Stimulated activated naive CD8-positive, alpha-beta T cell treated with anti-CD3 and anti-CD28 coated beads, Interleukin-15, Interleukin-2, amounts not matched to agents 100 U/mL and 50 U/mL, for 24 hours (primary cell): ENCODE results near the gene BLOC1S3.

Experiments used
- ATAC-seq: fragments of 150-1000 bp; cut with Tn5 transposase; one replicate; pipeline ENCODE4 v1.10.0; 2021
- DNase-seq: peaks from one replicate; pipeline ENCODE4 v3.0.0; 2021

BLOC1S3 gene

DNA sequence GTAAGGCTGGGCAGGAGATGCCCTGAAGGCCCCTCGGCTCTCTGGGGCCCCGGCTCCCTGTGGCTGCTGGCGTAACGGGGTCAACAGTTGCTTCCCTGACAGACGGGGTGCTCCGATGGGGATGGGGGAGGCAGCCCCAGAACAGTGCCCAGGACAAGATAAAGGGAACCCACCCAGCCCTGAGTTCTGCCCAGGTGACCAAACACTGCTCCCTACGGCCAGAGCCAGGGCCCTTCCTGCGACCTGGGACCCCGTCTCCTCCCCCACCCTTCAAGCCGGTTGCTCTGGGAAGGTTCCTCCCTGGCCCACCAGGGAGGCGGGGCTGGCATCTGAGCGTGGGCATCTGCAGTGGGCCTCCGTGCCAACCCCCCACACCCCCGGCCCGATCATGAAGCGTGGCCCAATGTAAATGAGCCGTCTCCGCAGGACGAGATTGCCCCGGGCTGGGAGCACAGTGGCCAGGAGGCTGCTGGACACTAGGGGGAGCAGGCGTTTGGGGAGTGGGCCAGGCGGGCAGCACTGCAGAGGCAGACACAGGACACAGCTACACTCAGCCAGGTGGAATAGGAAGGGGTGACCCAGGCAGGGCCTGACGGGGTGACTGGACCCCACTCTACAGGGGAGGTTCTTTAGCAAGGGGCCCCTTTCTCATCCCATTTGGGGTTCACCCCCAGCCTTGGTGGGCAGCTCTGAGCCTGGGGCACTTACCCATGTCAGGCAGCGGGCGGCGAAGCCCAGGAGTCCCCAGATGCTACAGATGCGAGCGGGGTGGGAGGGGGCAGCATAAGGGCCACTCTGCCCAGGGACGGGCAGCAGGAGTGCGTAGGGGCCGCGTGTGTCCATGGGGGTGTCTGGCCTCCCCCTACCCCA is 16.6 kb upstream of the BLOC1S3 start:
- ATAC-seq (no peak), DNase-seq (no peak)

DNA sequence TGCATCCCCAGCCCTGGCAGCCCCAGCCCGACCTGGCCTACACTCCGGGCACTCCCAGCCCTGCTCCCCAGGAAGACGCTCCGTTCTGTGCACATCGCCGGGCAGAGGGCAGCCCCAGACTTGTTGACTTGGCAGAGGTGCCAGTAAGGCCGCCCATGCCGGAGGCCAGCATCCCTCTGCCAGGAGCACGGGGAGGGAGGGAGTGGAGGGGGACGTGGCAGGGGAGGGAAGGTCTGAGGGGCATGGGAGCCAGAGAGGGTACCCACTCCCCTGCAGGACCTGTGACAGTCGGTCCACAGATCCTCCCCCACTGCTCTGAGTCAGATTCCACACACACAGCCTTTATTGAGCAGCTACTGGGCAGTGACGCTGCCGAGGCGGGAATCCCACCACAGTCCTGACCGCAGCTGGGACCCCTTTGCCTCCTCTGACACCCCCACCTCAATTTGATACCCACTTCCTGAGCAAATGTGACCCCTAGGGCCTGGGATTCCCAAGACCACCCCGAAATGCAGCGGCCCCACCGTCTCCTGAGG is 15.9 kb upstream of the BLOC1S3 start:
- ATAC-seq = no peak
- no peak for DNase-seq

DNA sequence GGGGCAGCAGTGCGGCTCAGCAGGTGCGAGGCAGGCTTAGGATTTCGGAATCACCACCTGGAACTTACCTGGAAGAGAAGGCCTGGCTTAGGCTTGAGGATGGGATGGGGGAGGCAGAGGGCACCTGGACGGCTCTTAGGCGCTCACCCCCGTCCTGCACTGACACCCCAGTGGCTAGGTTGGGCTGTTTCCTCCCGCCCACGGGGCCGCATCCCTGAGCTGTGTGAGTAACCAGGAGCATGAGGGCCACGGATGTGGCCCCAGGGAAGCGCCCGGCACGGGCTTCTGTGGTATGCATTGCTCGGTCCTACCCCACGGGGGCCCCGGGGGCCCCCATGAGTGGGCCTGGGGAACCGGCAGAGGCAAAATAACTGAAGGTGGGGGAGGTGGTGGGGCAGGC is 15.4 kb upstream of the BLOC1S3 start:
- DNase-seq (no peak), ATAC-seq (no peak)

DNA sequence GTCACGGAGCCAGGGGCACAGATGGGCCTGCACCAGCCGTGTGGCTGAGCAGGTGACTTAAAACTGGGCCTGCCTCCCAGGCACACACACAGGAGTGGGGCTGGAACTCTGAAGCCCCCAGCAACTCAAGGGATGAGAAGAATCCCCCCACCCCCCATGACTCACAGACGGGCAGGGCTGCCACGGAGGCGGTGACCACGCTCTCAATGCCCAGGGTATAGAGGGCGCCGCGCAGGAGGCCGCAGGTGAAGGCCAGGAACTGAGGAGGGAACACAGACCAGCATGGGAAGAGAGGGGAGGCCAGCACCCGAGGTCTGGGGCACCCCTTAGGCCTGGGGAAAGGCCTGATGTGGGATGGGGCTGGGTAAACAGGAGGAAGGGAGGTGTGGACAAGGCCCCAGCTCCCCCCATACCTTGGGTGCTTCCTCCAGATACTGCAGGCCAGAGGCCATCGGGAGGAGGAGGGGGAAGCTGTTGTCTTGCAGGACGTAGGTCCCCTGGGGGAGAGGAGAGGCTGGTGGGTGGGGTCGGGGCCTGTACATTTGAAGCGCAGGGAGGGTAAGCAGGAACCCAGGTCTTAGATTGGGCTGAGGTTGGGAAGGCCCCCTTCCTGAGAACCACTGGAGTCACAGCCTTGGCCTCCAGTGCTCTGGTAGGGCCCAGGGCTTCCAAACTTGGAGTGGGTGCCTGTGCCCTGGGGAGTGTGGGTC is 14.7 kb upstream of the BLOC1S3 start:
- ATAC-seq = no peak
- DNase-seq = no peak

DNA sequence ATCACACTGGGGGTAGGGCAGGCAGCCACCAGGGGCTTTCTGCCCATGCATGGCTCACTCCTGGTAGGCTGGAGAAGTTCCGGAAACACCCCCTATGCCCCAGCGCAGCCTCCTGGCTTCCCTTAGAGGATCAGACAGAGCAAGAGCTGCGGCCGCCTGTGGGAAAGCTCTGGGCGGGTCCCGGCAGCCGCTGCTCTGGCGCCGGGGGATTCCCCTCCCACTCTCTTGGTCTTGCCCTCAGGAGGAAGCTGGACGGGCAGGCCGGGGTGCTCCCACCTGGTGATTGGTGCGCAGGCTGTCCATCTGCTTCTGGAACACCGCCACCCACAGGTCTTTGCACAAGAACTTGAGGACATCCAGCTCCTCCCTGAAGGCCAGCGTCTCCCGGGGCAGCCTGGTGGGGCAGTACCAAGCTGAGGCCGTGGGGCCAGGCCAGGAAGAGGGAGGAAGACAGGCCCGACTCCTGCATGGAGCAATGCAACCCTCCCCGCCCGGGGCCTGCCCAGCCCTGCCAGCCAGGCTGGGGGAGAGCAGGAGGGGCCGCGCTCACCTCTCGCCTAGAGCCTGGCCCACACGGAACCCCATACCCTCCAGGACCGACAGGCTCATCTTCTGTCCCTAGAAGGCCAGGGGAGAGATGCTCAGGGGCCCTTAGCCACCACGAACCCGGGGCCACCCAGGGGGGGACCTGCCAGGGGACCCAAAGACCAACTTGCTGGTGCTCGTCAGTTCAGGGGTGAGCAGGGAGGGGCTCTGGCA is 13.8 kb upstream of the BLOC1S3 start:
- peak; percentile 85 for DNase-seq

DNA sequence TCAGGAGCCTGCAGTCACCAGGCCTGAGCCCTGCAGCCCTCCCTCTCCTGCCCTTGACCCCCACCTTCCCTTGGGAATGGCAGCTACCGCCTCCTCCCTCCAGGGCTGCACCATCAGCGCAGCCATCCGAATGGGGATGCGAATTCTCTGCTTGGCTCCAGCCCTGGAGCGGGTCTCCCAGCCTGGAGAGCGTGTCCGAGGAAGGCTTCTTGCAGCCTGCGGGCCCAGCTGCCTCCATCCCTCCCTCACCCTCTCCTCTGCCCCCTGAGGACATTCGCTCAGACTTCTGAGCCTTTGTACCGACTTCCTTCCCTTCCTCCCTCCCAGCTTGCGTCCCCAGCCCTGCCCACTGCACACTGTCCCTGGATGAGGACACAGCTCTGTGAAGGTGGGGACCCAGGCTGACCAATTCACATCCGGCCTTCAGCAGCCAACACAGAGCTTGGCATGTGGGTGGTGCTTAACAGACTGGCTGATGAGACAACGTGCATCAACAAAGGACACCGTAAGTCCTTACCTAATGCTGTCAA is 11.8 kb upstream of the BLOC1S3 start:
- ATAC-seq (no peak), DNase-seq (no peak)

More for the DNA sequence above, 13.8 kb upstream of the BLOC1S3 start:
- peak; percentile 94 for ATAC-seq

DNA sequence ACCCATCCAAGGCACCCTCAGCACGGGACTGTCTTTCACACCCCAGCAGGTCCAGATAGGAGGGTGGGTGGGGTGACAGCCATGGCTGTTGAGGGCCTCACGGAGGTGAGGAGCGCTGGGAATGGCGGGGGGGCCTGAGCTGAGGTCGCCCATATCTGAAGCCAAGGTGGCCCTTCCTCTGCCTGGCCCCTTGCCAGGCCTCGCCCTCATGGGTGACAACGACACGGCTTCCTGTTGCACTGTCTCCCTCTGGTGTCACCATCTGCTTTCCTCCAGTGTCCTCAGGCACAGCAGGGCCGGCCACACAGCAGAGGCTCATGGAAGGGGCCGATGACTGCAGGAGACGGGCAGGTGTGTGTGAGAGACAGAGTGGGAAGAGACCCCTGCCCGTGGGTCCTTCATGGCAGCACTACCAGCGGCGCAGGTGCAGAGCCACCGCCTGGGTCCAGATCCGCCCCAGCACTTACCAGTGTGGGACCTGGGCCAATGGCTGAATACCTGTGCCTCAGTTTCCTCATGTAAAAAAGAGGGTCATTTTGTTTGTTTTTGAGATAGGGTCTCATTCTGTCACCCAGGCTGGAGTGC is 9.7 kb upstream of the BLOC1S3 start:
- DNase-seq (no peak), ATAC-seq (no peak)

DNA sequence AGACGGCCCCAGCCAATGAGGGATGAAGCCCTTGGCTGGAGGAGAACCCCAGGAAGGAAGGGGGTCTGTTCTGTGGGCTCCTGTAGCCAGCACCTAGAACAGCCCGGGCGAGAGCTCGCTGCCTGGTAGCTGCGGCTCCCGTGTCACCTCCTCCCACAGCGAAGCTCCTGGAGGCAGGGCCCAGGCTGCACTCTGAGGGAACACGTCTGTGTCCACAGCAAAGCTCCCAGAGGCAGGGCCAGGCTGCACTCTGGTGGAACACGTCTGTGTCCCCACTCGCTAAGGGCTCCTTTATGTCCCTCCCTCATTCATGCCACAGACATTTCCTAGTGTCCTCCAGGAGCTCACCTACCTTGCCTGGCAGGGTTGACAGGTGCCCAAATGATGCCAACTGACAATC is 9.0 kb upstream of the BLOC1S3 start:
- no peak for DNase-seq

DNA sequence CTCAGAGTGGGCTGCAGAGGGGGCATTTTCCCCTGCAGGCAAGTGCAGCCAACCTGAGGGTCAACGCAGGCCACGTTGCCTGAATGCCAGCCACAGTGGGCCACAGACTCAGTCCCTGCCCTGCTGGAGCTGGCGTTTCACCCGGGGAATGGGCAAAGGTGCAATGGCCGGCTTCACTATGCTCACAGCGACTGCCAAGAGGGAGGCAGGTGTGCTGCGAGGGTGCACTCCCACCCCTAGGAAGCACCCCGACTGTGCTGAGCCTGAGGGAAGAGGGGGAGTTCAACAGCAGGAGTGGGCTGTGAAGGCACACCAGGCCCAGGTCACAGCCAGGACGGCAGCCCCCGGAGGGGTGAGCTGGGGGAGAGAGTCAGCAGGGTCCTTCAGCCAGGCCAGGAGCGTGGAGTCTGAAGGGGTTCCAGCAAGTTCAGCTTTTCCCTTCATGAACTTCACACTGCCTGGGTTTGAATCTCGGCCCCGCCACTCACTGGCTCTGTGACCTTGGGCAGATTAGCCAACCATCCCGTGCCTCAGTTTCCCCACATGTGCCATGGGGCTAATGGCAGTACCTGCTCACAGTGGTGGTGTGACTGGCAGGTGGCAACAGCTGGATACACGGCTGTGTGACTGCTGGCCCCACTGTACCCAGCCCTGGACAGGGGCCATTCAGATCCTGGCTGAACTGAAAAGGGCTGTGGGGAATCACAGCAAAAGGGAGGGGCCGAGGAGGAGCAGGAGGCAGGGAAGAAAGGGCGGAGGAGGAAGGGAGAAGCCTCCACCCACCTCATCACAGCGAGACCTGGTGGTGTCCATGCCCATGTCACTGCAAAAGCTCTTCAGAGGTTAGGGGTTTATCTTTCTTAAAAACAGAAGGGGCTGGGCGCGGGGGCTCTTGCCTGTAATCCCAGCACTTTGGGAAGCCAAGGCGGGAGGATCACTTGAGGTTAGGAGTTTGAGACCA is 8.2 kb upstream of the BLOC1S3 start:
- no peak for ATAC-seq
- DNase-seq = no peak

More for the DNA sequence above, 9.0 kb upstream of the BLOC1S3 start:
- no peak for ATAC-seq

DNA sequence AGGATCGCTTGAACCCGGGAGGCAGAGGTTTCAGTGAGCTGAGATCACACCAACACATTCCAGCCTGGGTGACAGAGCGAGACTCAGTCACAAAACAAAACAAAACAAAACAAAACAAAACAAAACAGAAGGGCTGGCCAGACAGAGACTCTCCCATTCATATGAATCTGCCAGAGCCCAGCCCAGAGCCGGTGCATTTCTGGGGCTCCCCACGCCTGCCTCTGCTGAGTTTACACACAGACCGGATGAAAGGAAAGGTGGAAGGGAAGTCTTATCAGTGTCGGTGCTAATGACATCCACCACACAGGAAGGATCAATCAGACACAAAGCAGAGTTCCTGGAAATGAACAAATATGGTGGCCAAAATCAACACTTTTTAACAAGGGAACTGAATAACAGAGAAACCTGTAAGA is 7.4 kb upstream of the BLOC1S3 start:
- DNase-seq (peak; percentile 31), ATAC-seq (peak; percentile 73)

DNA sequence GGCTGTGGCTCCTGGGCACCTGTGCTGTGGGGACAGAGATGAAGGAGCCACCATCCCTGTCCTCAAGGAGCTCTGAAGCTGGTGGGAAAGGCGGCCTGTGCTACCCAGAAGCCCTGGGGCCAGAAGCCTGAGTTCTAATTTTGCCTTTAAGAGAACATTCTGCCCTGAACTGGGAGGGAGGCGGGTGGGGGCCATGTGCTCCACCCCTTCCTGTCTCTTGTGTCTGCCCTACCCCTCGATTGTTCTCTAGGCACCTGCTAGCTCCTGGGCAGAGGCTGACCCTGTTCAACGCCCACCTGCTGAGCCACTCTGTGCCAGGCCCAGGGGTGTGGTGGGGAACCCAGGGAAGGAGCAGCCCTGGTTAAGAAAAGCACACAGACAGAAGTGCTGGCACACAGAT is 6.4 kb upstream of the BLOC1S3 start:
- no peak for ATAC-seq
- DNase-seq = peak; percentile 20

DNA sequence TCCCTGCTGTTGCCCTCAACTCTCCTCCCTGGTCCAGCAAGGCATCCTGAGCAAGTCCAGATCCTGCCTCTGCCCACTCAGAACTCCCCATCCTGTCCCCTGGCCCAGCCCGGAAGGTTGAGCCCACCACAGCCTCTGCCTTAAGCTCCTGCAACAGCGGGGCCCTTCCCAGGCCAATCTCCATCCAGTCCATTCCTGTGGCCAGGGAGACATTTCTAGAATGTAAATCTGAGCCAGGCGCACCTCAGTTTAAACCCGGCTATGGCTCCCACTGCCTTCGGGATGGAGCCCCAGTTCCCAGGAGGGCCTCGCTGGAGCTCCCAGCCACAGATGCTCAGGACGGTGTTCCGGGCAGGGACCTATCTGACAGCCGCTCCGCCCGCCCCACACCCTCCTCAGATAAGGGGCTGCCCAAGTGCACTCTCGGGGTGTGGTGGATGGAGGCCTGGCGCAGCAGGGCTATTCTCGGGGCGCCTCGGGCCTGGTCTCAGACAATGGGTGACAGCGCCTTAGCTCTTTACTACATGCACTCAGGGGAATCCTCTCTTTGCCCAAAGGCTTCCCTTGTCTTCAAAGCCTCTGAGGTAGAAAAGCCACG is 5.9 kb upstream of the BLOC1S3 start:
- no peak for ATAC-seq
- no peak for DNase-seq

DNA sequence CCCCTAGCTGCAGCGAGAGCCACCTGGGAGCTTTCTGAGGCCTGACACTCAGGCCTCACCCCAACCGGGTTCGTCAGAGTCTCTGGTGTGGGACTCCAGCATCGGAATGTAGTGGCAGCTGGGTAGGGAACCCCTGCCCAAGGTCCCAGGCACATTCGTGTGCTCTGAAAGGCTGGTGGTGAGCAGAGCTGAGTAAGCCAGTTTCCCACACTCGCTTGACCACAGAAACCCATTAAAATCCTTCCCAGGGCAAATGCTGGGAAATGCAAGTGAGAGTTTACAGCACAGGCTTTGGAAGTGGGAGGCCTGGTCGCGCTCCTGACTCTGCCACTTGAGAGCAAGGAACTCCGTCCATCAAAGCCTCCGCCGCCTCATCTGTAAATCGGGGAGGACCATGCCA is 4.8 kb upstream of the BLOC1S3 start:
- DNase-seq = no peak
- no peak for ATAC-seq

DNA sequence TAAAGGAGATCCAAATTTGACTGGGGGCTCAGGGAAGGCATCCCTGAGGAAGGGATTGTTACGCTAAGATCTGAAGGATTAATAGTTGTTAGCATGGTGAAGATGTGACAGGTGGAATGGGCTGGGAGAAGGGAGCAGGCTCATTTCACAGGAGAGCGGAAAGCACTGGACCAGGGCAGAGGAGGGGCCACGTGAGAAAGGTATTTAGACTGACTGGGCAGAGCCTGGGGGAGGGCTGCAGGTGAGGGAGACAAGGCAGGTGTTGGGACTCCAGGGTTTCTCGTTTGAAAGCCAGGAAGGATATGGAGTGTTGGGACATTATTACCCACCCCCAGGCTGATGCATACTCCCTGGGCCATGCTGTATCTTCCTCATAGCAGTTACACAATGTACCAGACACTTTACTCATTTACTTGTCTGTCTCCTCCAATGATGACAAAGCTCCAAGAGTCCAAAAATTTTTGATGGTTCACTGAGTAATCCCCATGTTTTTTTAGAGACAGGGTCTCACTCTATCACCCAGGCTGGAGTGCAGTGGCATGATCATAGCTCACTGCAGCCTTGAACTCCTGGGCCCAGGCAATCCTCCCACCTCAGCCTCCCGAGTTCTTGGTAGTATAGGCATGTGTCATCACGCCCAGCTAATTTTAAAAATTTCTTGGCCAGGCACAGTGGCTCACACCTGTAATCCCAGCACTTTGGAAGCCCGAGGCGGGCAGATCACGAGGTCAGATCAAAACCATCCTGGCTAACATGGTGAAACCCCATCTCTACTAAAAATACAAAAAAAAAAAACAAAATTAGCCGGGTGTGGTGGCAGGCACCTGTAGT is 2.9 kb upstream of the BLOC1S3 start:
- DNase-seq = no peak
- no peak for ATAC-seq

DNA sequence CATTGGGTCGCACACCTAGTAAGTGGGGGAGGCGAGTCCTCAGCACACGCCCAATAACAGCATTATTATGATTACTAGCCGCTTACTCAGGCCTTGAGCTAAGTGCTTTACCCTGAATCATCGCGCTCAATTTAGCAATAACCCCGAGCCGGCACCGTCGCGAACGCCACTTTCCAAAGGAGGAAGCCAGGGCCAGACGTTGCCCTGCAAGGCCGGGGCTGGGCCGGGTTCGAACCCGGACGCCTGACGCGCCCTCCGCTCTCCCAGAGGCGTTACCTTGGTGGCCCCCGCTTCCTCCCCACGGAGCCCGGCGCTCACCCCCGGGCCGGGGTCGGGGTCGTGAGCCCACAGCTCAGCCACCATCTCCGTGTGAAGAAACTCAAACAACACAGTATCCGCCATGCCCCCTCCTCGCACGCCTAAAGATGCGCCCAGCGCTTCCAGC is 745 bp upstream of the BLOC1S3 start, which contains the start of gene TRAPPC6A:
Gene TRAPPC6A (minus strand): TSS at position 421 of the 445 bp plus-strand sequence. CDS start 19 bp downstream, at position 402.
- peak; percentile 0 for ATAC-seq
- DNase-seq = no peak

DNA sequence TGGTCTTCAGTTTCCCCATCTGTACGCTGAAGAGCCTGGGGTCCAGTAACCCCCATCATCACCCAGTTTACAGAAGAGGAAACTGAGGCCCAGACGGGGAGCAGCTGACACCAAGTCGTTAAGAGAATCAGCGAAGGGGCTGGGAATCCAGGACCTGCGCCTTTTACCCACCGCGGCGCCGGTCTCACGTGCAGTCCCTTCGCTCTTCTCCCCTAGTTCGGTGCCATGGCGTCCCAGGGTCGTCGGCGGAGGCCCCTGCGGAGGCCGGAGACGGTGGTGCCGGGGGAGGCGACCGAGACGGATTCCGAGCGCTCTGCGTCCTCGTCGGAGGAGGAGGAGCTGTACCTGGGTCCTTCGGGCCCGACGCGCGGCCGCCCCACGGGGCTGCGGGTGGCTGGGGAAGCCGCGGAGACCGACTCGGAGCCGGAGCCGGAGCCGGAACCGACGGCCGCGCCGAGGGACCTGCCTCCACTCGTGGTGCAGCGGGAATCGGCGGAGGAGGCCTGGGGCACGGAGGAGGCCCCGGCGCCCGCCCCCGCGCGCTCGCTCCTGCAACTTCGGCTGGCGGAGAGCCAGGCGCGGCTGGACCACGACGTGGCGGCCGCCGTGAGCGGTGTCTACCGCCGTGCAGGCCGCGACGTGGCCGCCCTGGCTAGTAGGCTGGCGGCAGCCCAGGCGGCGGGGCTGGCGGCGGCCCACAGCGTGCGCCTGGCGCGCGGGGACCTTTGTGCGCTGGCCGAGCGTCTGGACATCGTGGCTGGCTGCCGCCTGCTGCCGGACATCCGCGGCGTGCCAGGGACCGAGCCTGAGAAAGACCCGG is 698 bp downstream of the BLOC1S3 start:
- DNase-seq (peak; percentile 46), ATAC-seq (no peak)

DNA sequence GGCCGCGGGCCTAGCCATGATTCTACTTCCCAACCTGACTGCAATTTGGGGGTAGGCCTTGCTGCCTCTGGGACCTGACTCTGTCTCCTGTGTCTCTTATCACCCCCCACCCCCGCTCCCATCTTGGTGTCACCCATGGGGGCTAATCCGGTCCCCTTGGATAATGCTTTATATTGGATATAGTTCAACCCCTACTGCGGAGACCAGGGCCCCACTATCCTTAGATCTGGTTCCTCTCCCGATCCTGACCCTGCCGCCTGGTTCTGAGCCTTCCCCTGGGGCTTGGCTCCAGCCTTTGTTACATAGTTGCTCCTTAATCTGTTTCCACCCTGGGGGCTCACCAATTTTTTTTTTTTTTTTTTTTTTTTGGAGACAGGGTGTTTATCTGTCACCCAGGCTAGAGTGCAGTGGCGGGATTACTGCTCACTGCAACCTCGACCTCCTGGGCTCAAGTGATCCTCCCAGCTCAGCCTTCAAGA is 1.3 kb downstream of the BLOC1S3 start:
- no peak for DNase-seq
- ATAC-seq = no peak

DNA sequence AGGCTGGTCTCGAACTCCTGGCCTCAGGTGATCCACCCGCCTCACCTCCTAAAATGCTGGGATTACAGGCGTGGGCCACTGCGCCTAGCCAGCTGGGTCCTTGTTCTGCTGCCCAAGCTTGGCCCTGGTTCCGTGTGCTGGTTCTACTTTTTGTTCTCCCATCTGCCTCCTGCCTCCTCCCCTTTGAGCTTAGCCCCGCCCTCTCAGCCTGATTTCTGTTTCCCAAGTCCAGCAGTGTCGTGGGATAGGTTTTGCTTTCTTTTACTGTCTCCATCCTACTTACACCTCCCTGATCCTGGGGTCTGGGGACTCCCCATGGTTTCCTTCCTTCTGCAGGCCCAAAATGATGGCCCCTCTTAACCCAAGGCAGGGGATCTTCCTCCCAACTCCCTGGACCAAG is 2.4 kb downstream of the BLOC1S3 start:
- no peak for ATAC-seq
- DNase-seq = no peak
